Ectodermal cell (in vitro differentiated cells): Measurements from ENCODE around the gene APOM.

ENCODE experiments used
- H3K27ac ChIP-seq: 2 replicates; pipeline ENCODE4 v1.7.0; 2013; ENCODE audit warnings: mild to moderate bottlenecking, low read depth, low read length; ENCODE audit not compliant: insufficient read depth, poor library complexity, severe bottlenecking
- H3K27me3 ChIP-seq: 2 replicates; pipeline ENCODE4 v1.7.0; 2013; ENCODE audit warnings: mild to moderate bottlenecking, low read length; ENCODE audit not compliant: insufficient read depth, control insufficient read depth, poor library complexity, severe bottlenecking
- H3K36me3 ChIP-seq: one replicate; pipeline ENCODE4 v1.7.0; 2013; ENCODE audit warnings: low read length; ENCODE audit not compliant: control insufficient read depth, insufficient read depth
- H3K4me1 ChIP-seq: one replicate; pipeline ENCODE4 v1.7.0; 2013; ENCODE audit warnings: low read length; ENCODE audit not compliant: control insufficient read depth, insufficient read depth
- H3K4me3 ChIP-seq: 2 replicates; pipeline ENCODE4 v1.7.0; 2013; ENCODE audit warnings: low read depth, low read length, control low read depth; ENCODE audit not compliant: insufficient read depth
- H3K9me3 ChIP-seq: 2 replicates; pipeline ENCODE4 v1.7.0; 2013; ENCODE audit warnings: mild to moderate bottlenecking, low read length, moderate library complexity; ENCODE audit not compliant: control insufficient read depth
- WGBS, 2 experiments: methylation state at CpG; one replicate each; pipeline ENCODE4 v1.1.7; 2013; ENCODE audit warnings: missing lambda C conversion rate in 2 of 2; 5-methylcytosine and 5-hydroxymethylcytosine counted together

The APOM gene

DNA sequence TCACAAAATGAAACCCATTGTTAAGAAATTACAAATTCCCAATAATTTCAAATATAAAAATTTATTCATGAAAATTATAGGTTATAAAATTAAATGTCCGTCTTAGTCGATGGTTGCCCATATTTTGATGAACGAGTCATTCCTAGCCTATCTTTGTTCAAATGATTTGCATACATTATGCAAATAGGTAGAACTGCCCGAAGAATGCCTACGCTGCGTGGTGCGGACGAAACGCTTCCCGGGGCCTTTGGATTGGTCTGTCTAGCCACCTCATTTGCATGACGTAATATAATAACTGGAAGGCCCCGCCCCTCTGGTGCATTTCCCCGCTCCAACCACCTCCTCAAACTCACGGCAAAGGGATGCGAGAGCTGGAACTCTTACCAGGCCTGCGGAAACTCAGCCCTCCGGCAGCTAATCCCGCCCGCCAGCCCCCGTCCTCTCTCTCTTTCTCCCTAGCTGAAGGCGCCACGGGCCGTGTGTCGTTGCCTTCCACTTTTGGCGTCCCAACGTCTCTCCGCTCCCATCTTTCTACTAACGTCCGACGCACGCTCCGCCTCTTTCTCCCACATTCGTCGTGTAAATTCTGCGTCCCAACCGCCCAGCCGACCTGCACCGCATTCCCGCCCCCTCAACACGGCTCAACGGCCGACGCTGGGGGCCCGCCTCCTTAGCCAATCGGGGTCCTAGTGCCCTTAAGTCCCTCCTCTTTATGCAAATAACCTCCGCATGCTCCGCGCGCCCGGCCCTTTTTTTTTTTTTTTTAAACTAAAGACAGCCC, 35.7 kb upstream of the APOM start:
- H3K9me3 ChIP-seq = no peaks in the 10 kb centered on the region
- WGBS, 2 experiments = 0 to 1% methylated on average over 50 of the region's 50 CpGs
- no peaks in the 10 kb centered on the region for H3K27me3 ChIP-seq
- peak overlapping the region; percentile 100 for H3K27ac ChIP-seq
- peak overlapping the region; percentile 79 for H3K4me3 ChIP-seq
- peaks cover 25% of the 10 kb centered on the region for H3K36me3 ChIP-seq
- peaks cover 16% of the 10 kb centered on the region for H3K4me1 ChIP-seq

DNA sequence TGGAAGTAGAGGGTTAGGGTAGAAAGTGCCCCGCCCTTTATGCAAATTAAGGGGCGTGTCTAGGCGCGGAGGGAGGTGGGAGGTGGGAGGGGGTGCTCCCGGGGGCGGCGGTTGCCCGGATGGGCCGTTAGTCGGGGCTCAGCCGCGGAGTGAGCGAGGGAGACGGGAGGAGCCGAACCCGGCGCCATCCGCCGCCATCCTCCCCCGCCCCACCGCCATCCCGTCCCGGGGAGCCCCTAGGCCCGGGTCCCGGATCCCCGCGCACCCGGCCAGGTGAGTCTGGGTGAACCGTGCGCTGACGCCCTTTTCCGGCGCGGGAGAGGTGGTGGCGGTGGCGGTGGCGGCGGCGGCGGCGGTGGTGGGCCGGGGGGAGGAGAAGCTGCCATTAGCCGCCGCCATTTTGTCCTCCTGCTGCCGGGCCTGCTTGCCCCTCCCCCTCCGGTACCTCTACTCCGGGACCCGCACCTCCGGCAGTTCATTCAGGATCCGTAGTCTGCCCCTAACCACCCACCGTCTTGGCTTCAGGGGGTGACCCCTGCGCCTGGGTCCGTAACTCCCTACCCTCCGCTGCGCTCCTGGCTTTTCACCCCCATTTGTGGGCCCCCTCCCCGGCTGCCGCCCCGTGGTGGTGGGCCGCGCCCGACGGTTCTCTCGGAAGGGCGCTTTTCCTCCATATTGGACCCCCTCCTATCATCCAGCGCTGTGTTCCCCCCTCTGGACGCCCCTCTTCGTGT, 34.9 kb upstream of the APOM start, which contains the start of gene PRRC2A:
PRRC2A (plus strand) TSS at position 130 of the 734 bp plus-strand sequence. CDS start 2,075 bp downstream, outside the sequence.
- 0% methylated on average over 67 of the region's 67 CpGs for WGBS, 2 experiments
- peaks cover 14% of the 10 kb centered on the region for H3K4me1 ChIP-seq
- no peaks in the 10 kb centered on the region for H3K9me3 ChIP-seq
- peak within 1 kb of the TSS; percentile 79 for H3K4me3 ChIP-seq
- H3K36me3 ChIP-seq = peaks cover 33% of the 10 kb centered on the region
- peak within 1 kb of the TSS; percentile 100 for H3K27ac ChIP-seq
- no peaks in the 10 kb centered on the region for H3K27me3 ChIP-seq

DNA sequence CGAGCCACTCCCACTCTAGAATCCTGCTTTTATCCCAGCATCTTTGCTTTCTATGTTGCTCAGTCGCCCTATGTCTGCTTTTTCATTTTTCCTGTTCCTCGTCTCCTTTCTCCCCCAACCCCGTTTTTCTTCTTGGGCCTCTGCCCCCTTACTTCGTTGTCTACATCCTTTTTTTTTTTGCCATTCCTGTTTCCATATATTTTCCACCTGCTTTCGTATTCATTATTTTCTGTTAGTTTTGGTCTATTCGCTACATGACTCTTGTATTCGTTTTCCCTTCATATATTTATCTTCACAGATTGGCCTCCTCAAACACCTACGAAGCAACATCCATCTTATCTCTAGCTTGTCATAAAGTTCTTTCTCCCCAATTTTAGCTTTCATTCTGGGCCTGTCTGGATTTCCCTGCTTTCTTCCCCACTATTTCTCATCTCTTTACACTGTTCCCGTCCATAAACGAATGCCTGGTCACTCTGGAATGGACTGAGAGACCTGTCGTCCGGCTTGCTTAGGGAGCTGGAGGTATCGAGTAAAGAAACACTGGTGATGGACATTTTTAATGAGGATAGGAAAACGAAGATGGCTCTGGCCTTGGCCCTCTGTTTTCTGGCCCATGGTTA, 34.3 kb upstream of the APOM start:
- Histone ChIP-seq H3K27ac (peak overlapping the region; percentile 100), H3K27me3 (no peaks in the 10 kb centered on the region), H3K4me1 (peaks cover 10% of the 10 kb centered on the region), H3K9me3 (no peaks in the 10 kb centered on the region), H3K4me3 (peak overlapping the region; percentile 79), H3K36me3 (peaks cover 39% of the 10 kb centered on the region)
- 6 to 7% methylated on average over 15 of the region's 15 CpGs for WGBS, 2 experiments

DNA sequence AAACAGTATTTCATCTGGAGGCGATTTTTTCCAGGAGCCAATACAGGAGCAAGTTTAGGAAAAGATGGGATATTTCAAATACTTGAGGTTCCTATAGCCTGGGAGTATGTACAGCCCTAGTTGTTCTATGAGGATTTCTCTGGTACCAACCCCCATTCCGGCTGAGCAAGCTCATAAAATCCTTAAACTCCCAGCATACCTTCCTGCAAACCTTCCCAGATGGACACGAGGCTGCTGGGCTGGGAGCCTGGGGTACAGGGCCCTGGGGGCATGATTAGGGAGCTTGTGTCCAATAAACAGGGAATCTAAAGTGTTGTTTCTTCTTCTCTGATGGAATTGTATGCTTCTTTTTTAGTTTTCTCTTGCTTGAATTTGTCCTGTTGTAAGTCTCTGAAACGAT, 33.7 kb upstream of the APOM start:
- Histone ChIP-seq H3K4me3 (peak overlapping the region; percentile 79), H3K27ac (no peak overlapping the region), H3K4me1 (peaks cover 10% of the 10 kb centered on the region), H3K9me3 (no peaks in the 10 kb centered on the region), H3K27me3 (no peaks in the 10 kb centered on the region), H3K36me3 (peaks cover 45% of the 10 kb centered on the region)
- 39 to 44% methylated on average over 4 of the region's 4 CpGs for WGBS, 2 experiments

DNA sequence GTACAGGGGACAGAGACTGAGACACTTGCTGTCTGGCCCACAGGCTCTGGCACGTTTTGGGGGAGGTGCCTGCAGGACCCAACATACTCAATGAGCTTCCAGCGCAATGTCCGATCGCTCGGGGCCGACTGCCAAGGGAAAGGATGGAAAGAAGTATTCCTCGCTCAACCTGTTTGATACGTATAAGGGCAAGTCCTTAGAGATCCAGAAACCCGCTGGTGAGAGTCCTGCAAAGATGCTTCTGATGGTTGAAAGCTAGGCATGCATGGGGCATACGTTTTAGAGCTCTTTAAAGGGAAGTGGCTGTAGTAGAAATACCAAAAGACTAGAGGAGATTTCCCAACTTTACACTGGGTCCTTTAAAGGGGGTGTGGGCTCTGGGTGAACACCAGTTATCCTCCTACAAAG, 33.0 kb upstream of the APOM start:
- Histone ChIP-seq H3K9me3 (no peaks in the 10 kb centered on the region), H3K27me3 (no peaks in the 10 kb centered on the region), H3K4me1 (peaks cover 10% of the 10 kb centered on the region), H3K27ac (no peak overlapping the region), H3K36me3 (peaks cover 51% of the 10 kb centered on the region), H3K4me3 (peak overlapping the region; percentile 79)
- 92 to 94% methylated on average over 10 of the region's 10 CpGs for WGBS, 2 experiments

DNA sequence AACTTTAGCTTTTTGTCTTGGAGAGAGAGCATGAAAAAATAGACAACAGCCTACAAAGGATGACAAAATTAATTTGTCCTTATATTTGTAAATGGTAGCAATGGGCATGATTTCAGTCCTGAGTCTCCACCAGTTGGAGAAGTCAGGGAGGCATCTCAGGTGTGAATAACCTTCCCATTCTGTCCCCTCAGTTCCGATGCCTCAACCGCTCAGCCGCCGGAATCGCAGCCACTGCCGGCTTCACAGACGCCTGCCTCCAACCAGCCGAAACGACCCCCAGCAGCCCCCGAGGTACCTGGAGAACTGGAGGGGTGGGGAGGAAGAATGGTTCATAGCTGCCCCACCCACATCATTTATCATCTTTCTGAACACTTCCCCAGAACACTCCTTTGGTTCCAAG, 31.6 kb upstream of the APOM start:
- no peak overlapping the region for H3K4me3 ChIP-seq
- no peaks in the 10 kb centered on the region for H3K9me3 ChIP-seq
- 97 to 99% methylated on average over 10 of the region's 10 CpGs for WGBS, 2 experiments
- peaks cover 10% of the 10 kb centered on the region for H3K4me1 ChIP-seq
- H3K36me3 ChIP-seq = peaks cover 65% of the 10 kb centered on the region
- no peaks in the 10 kb centered on the region for H3K27me3 ChIP-seq
- H3K27ac ChIP-seq = no peak overlapping the region

DNA sequence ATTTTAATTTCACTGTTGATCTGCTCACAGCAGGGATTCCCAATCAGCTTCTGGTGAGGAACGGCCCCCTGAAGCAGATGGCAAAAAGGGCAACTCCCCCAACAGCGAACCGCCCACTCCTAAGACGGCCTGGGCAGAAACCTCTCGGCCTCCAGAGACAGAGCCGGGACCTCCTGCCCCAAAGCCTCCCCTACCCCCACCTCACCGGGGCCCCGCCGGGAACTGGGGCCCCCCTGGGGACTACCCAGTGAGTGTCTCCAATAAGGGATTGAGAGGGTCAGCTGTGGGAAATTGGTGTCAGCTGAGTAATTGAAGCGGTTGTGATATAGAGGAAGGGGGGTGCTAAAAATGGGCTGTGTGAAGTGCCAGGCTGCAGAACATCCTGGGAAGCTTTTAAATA, 28.7 kb upstream of the APOM start:
- H3K27me3 ChIP-seq = no peaks in the 10 kb centered on the region
- H3K4me1 ChIP-seq = peaks cover 10% of the 10 kb centered on the region
- H3K36me3 ChIP-seq = peaks cover 93% of the 10 kb centered on the region
- H3K4me3 ChIP-seq = no peak overlapping the region
- no peaks in the 10 kb centered on the region for H3K9me3 ChIP-seq
- WGBS, 2 experiments = 95 to 97% methylated on average over 9 to 10 of the region's 10 CpGs
- no peak overlapping the region for H3K27ac ChIP-seq

DNA sequence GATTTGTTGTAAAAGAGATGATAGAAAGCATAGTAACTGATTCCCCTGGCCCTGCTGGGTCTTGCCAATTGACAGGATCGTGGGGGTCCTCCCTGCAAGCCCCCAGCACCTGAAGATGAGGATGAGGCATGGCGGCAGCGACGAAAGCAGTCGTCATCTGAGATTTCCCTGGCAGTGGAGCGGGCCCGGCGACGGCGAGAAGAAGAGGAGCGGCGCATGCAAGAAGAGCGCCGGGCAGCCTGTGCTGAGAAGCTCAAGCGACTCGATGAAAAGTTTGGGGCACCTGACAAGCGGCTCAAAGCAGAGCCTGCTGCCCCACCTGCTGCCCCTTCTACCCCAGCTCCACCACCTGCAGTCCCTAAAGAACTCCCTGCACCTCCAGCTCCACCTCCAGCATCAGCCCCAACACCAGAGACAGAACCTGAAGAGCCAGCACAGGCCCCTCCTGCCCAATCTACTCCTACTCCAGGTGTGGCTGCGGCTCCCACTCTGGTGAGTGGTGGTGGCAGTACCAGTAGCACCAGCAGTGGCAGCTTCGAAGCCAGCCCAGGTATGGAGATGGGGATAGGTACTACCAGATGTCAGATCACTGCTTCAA, 27.9 kb upstream of the APOM start:
- Histone ChIP-seq H3K27me3 (no peaks in the 10 kb centered on the region), H3K27ac (no peak overlapping the region), H3K36me3 (peaks cover 98% of the 10 kb centered on the region), H3K4me3 (no peak overlapping the region), H3K4me1 (peaks cover 2% of the 10 kb centered on the region), H3K9me3 (no peaks in the 10 kb centered on the region)
- 94 to 97% methylated on average over 19 of the region's 19 CpGs for WGBS, 2 experiments

DNA sequence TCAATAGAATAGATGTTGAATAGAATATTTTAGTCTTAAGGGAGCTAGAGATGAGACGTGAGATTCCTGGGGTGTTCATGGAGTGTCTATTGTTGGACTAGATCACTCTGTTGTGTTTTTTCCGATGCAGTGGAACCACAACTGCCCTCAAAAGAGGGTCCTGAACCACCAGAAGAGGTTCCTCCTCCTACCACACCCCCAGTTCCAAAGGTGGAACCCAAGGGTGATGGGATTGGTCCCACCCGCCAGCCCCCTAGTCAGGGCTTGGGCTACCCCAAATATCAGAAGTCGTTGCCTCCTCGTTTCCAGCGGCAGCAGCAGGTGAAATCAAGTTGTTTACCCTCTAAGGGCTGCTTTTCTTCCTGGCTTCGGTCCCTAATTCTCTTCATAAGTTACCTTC, 26.7 kb upstream of the APOM start:
- H3K4me1 ChIP-seq = no peaks in the 10 kb centered on the region
- WGBS, 2 experiments = 94 to 96% methylated on average over 7 of the region's 7 CpGs
- H3K9me3 ChIP-seq = no peaks in the 10 kb centered on the region
- peaks cover 98% of the 10 kb centered on the region for H3K36me3 ChIP-seq
- no peak overlapping the region for H3K27ac ChIP-seq
- H3K27me3 ChIP-seq = no peaks in the 10 kb centered on the region
- no peak overlapping the region for H3K4me3 ChIP-seq
